HG03469 (cell line): ENCODE measurements around the gene CENPO.

Experiments used
- ATAC-seq: cut with Tn5 transposase; IDR thresholded peaks from one replicate; pipeline ENCODE4 v1.9.1; 2021; ENCODE audit warnings: mild to moderate bottlenecking, moderate library complexity, moderate number of reproducible peaks; ENCODE audit not compliant: unreplicated experiment

The CENPO gene

DNA sequence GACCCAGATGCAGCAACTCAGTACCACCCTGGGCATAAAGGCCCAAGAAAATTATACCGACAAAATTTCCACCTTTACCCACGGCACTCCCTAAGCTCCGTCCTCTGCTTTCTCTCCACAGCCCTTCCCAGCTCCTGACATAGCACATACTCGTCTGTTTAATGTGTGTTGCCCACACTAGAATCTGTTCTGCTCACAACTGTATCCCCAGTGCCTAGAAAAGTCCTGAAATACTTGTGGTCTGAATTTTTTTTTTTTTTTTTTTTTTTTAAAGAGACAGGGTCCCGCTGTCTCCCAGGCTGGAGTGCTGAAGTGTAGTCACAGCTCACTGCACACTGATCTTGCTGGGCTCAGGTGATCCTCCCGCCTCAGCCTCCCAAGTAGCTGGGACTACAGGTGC lies 64.5 kb downstream of the CENPO start:
- no peak for ATAC-seq

DNA sequence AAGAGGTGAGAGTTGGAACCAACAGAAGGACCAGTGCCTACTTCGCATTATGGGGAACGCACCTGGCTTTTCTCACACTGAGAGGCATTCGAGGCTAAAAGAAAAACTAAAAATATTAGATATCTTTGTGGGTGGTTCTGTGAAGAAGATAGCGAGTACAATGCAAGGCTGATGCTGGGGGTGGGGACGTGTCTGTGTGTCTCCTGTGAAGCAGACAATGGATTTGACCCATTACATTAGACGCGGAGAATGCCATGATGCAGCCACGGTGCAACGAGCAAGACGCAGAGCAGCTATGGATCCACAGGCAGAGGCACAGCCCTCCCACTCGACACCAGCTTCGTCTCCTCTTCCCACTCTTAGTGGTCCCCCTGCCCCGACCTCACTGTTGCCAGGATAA lies 65.8 kb downstream of the CENPO start:
- no peak for ATAC-seq

DNA sequence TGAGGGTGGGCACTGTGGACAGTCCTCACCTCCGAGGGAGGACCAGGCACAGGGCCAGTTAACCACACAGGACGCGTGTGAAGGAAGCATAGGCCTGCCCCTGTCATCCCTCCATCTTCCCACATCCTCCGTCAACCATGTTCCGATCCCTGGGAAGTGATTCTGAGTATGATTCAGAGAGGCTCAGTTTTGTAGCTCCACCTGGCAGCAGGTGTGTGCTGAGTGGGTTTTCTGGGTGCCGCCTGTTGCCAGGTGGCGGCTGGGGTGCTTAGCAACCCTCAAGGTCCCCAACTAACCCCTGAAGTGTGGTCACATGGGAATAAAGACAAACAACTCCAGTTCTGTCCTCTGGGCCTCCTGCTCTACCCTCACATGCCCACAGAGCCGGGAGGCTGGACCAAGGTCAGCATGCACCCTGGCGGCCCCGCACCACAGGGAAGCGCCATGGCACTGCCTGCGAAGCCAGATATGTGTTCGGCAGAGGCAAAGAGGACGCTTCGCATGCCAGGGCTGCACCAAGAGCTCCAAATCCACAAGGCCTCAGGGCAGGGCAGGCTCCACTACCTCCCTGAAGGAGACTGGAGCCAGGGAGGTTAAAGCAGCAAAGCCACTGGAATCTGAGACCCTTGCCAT lies 66.9 kb downstream of the CENPO start:
- ATAC-seq: no peak

DNA sequence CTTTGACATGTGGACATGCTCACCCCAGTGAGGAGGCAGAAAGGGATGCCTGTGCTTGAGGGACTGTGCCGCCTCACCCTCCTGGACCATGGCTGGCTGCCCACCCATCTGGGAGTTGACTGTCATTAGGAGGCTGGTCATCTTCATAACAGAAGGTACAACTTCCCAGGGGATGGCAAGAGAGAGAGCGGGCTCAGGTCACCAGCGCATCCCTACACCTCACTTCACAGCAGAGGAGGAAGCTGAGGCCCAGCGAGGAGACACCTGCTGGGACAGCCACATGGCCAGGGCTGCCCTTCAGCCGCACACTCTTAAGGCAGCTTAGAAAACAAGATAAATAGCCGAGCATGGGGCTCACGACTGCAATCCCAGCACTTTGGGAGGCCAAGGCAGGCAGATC lies 67.4 kb downstream of the CENPO start:
- ATAC-seq: no peak

DNA sequence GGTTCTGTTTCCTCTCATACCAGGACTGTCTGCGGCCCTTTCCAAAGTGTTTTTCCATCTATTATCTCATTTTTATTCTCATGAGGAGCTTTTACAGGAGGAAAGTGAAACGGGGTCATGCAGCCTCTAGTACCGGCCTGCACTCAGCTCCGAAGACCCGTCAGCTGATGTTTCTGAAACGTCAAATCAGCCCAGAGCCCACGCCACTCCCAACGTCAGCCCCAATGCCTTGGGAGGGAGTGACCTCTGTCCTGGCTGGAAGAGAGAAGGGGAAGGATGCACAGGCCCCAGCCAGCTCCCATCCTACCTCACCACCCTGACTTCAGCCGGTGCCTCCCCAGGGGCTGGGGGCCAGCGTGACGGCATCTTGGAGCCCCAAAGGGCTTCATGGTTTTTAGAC lies 68.3 kb downstream of the CENPO start:
- no peak for ATAC-seq

DNA sequence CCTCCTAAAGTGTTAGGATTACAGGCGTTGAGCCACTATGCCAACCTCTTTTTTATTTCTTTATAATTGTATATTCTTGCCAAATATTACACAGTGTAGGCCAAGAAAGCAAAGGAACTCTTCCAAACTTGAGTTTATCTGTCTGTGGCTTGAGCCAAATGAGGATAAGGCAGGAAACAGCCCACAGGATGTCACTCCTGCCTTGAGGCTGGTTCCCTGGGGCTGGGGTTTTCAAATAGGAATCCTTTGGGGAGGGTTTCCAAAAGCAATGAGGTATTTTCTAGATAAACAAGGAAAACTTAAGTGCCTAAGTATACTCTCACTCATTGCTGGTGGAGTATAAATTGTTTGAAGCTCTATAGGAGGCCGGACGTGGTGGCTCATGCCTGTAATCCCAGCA lies 70.4 kb downstream of the CENPO start:
- ATAC-seq: no peak

DNA sequence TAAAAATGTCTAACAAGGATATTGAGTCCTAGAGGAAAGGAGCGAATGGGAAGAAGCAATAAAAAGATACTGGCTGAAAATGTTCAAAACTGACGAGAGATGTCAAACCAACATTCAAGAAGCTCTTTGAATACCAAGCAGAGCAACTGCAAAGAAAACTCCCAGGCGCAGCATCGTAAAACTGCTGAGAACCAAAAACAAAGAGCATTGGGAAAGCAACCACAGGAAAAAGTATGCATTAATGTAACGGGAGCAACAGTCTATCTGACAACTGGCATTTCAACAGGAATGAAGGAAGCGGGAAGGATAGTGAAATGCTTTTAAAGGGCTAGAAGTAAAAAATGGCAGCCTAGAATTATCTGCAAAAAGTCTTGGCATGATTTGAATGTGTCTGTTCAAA lies 73.7 kb downstream of the CENPO start:
- no peak for ATAC-seq

DNA sequence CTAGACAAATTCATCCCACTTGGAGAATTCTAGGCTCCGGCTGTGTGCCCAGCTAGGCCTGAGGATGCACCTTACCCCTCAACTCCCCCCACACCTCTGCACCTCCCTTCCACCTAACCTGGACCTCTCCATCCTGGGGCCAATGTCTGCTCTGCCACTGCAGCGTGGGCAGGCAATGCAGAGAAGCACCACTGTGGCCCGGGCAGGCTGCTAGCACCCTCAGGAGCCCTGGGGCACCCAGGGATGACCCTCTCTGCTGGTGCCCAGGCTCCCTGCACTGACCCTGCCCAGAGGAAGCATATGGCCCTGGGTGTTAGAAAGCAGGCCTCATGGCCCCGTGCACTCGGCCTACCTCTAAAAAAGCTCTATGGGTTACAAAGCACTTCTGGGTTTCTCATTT lies 77.2 kb downstream of the CENPO start:
- ATAC-seq: no peak

DNA sequence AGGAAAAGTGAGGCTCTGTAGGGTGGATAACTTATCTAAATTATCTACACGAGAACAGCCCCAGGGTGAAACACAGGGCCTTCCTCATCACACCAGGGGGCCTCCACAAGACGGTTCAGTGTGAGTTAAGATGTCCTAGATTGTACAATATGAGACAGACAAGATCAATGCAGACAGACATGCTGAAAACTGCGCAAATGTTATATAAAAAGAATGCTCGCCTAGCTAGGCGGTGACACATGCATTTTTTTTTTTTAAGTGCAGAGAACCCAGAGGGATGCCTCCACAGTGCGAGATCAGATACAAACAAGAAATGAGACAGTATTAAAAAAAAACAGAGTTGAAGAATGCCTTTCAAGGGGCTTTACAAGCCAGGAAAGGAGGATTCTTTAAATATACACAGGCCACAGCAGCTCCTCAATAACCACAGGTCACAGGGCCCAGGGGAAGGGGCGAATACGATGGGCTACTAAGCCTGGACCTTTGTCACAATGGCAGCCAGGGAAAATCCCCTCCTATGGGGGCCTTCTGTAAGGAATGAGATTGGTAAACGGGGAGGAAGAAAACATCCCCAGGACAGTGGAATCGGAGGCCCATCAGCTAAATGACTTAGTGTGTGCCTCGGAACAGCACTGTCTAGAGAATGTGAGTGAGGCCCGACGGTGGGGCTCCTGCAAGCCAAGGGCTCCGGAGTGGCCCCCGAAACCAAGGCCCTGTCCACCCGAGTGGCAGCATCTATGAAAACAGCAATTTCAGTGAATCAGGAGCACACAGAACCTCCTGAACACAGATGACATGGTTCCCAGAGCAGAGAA lies 77.9 kb downstream of the CENPO start:
- ATAC-seq: no peak

DNA sequence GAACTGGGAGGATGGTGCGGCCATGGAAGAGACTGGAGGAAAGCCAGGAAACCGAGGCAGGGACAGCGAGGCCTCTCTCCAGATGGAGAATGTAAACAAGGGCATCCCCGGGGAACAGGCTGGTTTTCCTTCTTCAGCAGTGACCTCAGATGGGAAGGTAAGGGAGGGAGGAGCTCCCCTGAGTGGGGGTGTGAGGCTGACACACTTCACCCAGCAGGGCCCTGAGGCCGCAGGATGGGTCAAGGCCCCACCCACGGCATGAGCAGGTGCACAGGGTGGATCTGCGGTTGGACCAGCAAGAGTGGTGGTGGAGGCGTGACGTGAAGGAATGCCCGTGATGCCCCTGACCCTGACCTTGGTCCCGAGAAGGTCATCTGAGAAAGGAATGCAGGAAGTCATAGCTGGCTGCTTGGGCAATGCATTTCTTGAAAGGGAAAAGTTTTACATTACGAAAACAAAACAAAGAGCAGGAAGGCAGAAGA lies 78.7 kb downstream of the CENPO start:
- no peak for ATAC-seq
